GM11168 (cell line): Measurements from ENCODE around the gene APOB.
"Not testable (repeated sequence)": the region's sequence is repeated elsewhere in the genome, so short reads cannot be mapped to it uniquely, and the experiment has no call there.

ENCODE experiments used
- in situ Hi-C: fragments of 300-500 bp; cut with MboI; formaldehyde crosslinking; loops from one replicate; pipeline ENCODE4 v1.12.0; 2022; ENCODE audit warnings: low sequenced_read_pairs; ENCODE audit not compliant: unreplicated experiment

Gene APOB

GRCh38 chr2:21035282-21035973 is 8.4 kb downstream of the APOB start:
- in situ Hi-C loops: no loop called here

GRCh38 chr2:21034972-21035279 is 8.9 kb downstream of the APOB start:
- in situ Hi-C loops: no loop called here

- in situ Hi-C loops: no loop called here
These were observed 9.5 kb downstream of the APOB start for GRCh38 chr2:21034156-21034971.

GRCh38 chr2:21033237-21034155 is 10.4 kb downstream of the APOB start:
- in situ Hi-C loops: no loop called here

- in situ Hi-C loops: no loop called here
These were observed 11.3 kb downstream of the APOB start for GRCh38 chr2:21032338-21033236.

GRCh38 chr2:21030983-21031968 is 12.6 kb downstream of the APOB start:
- in situ Hi-C loops: no loop called here

- in situ Hi-C loops: no loop called here
These were observed 14.4 kb downstream of the APOB start for GRCh38 chr2:21029519-21029918.

GRCh38 chr2:21028951-21029350 is 14.9 kb downstream of the APOB start:
- in situ Hi-C loops: not testable (repeated sequence)

GRCh38 chr2:21028021-21028947 is 15.6 kb downstream of the APOB start:
- in situ Hi-C loops: no loop called here

GRCh38 chr2:21026479-21027282 is 17.2 kb downstream of the APOB start:
- in situ Hi-C loops: no loop called here

GRCh38 chr2:21025690-21026478 is 18.0 kb downstream of the APOB start:
- in situ Hi-C loops: no loop called here

- in situ Hi-C loops: no loop called here
These were observed 19.0 kb downstream of the APOB start for GRCh38 chr2:21024722-21025389.

GRCh38 chr2:21024198-21024597 is 19.7 kb downstream of the APOB start:
- in situ Hi-C loops: no loop called here

- in situ Hi-C loops: no loop called here
These were observed 20.3 kb downstream of the APOB start for GRCh38 chr2:21023419-21024181.
